Endometrial microvascular endothelial cells (primary cell): ENCODE measurements around the gene TMEM60. TPM values are rescaled to one million over a fixed set of nuclear protein-coding genes. Genes with fewer than 3 reads are reported as not detected.
"Not testable (repeated sequence)": the region's sequence is repeated elsewhere in the genome, so short reads cannot be mapped to it uniquely, and the experiment has no call there.

Source experiments
- in situ Hi-C: cut with HindIII; loops from 2 replicates; pipeline ENCODE4 v1.10.0; 2017; ENCODE audit warnings: low sequenced_read_pairs, low pct_unique_long_range_greater_than_20kb; ENCODE audit errors: inconsistent ontology term
- total RNA-seq: library from RNA; depleted of rRNA; stranded (reverse); fragments of >200 nt; gene quantifications from one replicate; pipeline ENCODE4 v1.2.3, GENCODE V29; 2015; ENCODE audit errors: inconsistent ontology term

TMEM60 gene, protein sequence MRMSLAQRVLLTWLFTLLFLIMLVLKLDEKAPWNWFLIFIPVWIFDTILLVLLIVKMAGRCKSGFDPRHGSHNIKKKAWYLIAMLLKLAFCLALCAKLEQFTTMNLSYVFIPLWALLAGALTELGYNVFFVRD
- total RNA-seq, result 18.8 TPM

DNA sequence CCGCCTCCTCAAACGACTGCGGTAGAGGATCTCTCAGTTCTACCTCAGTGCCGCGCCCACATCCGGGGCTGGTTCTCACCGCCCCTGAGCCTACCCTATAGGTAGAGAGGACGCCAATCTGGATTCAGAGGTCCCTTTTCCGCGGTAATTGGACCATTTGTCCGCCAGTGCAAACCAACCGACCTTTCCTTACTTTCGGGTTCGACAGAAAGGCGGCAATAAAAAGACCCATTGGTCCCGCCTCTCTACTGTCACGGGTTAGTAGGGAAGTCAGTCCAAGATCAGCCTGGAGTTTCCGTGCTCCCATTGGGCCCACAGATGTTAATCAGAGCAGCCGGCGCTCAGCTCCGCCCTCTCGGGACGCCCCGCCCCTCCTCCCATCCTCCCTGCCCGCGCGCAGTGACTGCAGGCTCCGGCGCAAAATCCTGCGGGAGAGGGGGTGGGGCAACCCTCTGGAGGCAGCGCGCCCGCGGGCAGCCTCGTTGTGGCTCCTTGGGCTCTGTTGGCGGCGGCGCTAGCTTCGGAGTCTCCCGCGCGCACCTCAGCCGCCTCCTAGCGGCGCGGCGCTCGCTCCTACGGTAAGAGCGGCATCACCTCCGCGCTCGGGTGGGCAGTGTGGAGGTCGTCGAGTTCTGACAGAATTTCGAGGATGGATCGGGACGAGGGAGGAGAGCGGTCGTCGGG lies at the start of gene TMEM60, which contains the start of gene PHTF2:
TSS of gene TMEM60 (minus strand) at position 41 of the 684 bp plus-strand sequence. CDS start 4,061 bp downstream, outside the sequence.
TSS of gene PHTF2 (plus strand) at position 380 of the 684 bp plus-strand sequence.
- in situ Hi-C loops, result no loop called here

DNA sequence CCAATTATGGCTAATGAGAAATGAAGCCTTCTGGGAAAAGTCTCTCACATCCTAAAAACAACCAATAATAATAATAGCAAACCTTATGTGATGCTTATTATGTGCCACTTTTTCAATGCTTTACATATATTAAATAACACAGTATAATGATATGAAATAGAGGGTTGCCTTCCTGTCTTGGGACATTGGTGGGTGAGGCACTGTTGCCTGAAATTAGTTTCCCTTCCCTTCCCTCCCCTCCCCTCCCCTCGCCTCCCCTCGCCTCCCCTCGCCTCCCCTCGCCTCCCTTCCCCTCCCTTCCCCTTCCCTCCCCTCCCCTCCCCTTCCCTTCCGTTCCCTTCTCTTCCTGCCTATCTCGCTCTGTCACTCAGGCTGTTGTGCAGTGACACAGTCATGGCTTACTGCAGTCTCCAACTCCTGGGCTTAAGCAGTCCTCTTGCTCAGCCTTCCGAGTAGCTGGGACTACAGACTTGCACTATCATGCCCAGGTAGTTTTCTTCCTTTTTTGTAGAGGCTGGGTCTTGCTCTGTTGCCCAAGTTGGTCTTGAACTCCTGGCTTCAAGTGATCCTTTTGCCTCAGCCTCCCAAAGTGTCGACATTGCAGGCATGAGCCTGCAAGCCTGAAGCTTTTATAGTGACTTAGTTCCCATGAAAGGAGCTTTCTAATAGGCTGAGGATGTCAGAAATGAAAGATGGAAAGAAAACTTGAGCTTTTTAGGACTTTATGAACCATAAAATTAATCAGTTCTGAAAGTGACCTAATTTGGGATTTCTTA lies 48.3 kb upstream of the TMEM60 start:
- in situ Hi-C loops, result no loop called here

DNA sequence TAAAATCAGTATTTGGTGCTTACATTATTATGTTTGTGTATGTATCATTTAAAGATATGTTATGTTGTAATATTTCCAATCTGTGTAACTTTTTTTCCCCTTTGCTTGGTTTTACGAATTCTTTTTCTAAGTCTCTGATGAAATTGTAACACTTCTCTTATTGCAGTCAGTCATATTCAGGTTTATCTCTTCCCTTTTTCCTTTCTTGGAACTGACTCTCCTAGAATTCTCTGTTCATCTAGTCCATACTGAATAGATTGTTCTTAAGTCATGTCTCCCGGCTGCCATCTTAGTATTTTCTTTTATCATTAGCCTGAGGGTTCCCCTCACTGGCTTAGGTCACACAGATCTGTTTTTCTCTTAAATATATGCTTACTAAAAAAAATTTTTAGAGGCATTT lies 45.0 kb upstream of the TMEM60 start:
- in situ Hi-C loops, result no loop called here

DNA sequence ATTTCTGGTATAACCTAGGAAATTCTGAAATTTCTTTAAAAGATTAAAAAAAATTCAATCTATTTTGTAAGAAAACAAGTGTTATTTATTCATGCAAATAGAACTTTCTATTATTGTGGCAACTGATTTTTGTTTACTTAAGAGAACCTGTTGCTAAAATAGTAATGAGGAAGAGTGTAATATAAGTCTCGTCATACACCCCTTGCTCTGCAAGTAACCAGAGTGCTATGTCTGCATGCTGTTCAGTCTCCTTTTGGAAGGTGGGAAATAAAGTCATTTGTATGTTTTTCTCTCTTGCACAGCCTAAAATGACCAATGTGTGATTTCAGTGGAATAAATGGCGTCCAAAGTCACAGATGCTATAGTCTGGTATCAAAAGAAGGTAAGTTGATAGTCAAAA lies 41.7 kb upstream of the TMEM60 start:
- in situ Hi-C loops, result no loop called here

DNA sequence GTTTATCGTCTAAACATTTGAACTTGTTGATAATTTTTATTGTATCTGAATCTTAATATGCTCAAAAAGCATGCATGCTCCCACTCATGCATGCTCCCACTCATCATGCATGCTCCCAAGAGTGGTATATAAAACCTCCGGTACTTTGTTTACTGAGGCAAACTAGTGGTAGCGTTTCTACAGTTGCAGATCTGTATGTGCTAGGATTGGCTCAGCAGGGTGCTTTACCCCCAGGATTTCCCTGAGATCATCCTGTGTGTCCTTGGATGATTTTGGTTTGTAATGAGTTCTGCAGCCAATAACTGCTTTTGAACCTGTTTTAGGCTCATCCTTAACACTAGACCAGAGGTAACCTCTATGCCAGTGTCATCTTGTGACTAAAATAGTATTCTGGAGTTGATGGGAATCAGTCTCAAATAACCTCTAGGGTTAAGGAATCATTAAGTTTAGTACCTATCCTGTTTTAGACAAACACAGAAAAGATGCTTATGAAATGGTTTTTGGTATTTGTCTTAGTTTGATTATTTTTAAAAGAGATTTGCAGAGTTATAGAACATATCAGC lies 40.8 kb upstream of the TMEM60 start:
- in situ Hi-C loops, result no loop called here

DNA sequence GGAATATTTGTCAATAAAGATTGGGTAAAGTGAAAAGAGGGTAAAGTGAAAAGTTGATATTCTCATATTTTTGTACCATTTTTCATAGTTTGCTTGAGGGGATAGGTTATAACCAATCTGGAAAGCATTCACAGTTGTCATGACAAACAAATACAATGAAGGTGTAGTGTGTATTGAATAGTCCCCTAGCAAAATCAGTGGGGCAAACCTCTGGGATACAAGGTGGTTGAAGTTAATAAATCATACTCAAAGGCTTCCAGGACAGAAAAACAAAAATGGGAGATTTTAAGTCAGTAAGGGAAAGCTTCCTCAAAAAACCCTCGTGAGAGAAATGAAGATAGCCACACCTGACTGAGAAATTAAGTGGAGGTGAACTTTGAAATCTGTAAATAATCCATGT lies 39.7 kb upstream of the TMEM60 start:
- in situ Hi-C loops, result no loop called here

DNA sequence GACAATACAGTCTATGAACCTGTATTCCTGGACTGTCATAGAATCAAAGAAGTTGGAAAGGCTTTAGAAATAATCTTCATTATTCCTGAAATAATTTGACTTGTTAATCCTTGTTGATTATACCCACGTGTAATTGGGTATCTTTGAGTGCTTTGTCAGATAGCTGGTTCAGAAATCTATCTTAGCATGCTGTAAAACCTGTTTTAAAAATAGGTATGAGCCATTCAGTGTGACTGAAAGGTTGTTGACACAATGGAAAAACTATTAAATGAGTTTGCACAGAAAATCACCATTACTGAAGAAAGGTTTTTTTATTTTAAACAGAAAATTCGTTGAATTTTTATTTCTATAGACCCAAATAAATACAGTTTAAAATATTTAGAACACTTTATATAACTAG lies 39.0 kb upstream of the TMEM60 start:
- in situ Hi-C loops, result no loop called here

DNA sequence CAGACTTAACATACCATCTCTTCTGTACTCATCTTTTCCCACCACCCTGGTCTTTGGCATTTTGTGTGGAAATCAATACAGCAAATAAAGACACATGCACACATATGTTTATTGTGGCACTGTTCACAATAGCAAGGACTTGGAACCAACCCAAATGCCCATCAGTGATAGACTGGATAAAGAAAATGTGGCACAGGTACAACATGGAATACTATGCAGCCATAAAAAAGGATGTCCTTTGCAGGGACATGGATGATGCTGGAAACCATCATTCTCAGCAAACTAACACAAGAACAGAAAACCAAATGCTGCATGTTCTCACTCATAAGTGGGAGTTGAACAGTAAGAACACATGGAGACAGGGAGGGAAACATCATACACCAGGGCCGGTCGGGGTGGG lies 38.2 kb upstream of the TMEM60 start:
- in situ Hi-C loops, result not testable (repeated sequence)

DNA sequence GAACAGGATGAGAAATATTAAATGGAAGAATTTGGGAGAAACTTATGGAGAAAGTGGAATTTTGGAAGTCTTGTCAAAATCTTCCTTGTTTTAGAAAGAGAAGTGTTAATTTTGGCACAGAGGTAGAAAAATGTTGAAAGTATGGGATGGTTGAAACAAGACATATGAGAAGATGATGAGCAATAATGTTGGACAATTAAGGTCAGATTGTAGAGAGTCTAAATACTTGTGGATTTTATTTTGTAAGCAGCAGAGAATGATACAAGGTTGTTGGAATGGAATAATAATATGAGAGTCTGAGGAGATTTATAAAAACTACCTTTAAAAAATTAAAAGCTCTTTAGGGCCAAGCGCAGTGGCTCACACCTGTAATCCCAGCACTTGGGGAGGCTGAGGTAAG lies 34.9 kb upstream of the TMEM60 start:
- in situ Hi-C loops, result no loop called here

DNA sequence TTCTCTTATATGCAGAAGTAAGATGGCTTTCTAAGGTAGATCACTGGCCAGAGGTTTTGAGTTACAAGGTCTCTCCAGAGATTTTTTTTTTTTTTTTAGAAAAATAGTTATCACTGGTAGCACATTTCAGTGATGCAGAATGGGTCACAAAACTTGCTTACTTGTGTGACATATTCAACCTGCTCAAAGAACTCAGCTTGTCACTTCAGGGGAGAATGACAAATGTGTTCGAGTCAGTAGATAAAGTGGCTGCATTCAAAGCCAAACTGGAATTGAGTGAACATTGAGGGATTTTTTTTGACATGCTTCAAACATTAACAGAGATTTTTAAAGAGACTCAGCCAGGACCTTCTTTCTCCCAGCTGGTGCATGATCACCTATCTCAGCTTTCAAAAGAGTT lies 33.7 kb upstream of the TMEM60 start:
- in situ Hi-C loops, result no loop called here

DNA sequence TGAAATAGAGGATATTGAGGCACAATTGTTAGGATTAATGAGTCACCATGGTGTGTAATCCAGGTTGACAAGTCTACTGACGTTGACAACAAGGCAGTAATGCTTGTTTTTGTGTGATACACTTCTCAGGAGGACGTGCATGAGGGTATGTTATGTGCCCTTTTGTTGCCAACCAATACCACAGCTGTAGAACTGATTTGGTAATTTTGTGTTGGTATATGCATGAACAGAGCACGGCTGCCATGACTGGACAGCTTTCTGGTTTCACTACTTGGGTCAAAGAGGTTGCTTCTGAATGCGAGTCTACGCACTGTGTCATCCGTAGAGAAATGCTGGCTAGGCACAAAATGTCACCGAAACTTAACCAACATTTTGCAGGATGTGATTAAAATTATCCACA lies 33.2 kb upstream of the TMEM60 start:
- in situ Hi-C loops, result no loop called here

DNA sequence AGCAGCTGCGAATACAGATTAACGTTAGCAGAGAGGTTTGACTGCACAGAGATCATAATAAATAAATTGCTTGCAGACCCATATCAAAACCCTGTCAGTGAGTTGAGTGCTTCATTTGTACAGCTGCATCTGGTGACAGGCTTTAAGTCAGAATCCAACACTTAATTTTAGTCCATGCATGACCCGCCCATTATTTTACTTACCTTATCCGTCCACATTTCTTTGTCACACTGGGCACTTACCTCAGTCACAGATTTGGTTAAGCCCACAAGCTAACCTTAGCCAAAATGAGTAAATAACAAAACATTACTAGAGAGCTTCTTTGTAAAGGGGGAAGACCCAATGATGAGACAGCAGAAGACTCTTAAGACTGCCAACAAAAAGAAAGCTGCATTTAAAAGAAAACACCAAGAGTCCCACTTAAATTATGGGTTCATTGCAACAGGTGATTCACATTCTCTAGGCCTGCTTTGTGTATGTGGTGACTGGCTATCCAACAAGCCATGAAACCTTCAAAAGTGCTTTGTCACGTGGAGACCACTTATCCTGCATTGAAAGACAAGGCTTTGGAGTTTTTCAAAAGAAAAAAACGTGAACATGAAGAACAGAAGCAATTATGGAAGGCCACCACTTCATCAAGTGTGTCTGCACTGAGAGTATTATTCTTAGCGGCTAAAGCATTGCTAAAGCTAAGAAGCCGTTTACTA lies 32.6 kb upstream of the TMEM60 start:
- in situ Hi-C loops, result no loop called here

DNA sequence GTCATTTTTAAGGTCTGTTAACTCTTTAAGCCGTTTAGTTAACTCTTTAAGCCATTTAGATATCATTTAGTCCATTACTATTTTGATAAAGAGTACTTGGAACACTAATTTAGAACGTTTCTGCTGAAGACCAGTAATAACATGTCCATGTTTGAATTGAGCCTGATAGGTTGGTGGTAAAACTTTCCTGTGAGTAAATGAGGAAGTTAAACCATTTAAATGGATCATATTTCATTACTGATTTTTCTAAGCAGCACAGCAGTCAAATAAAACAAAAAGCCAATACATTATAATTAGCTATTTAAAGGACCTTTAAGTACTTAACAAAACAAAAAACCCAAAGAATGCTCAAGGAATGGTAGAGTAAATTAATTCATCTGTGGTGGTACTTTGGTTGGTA lies 29.8 kb upstream of the TMEM60 start:
- in situ Hi-C loops, result no loop called here

DNA sequence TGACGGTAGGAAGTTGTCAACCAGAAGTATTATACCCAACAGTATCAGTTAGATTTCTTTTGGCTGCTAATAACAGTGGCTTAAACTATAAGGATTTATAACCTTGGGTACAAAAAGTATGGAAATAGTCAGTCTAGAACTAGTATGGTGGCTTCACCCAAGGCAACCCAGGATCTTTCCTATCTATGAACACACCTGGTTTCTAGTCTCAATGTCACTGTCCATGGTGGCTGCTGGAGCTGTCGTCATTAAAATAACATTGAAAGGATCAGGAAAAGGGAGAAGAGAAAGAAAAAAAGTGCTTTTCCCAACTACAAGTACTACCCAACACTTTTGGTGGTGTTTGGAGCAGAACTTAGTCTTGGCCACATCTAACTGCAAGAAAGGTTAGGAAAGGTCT lies 28.1 kb upstream of the TMEM60 start:
- in situ Hi-C loops, result no loop called here

DNA sequence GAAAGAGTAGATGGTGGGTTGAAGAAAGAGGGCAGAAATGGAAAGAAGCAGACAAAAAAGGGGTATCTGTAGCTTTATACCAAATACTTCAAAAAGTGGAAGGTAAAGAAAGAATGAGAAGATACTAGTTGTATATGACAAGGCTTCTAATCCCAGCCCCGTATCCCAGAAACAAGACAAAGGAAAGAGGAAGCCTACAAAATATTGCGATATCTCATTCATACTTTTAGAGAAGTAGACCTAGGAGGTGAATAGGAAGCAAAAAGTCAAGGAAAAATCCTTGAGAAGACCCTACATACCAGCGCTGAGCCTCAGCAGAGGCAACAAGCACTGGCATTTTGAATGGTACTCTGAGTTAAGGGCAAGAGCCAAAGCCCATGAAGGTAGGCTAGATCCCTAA lies 26.9 kb upstream of the TMEM60 start:
- in situ Hi-C loops, result no loop called here

DNA sequence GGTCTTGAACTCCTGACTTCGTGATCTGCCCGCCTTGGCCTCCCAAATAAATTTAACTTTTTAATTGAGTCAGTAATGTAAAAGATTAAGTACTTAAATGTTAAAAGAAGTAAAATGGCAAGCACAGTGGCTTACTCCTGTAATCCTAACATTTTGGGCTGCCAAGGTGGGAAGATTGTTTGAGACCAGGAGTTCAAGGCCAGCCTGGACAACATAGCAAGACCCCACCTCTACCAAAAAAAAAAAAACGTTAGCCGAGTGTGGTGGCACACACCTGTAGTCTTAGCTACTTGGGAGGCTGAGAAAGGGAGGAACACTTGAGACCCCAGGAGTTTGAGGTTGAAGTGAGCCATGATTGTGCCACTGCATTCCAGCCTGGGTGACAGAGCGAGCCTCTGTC lies 26.4 kb upstream of the TMEM60 start:
- in situ Hi-C loops, result no loop called here

DNA sequence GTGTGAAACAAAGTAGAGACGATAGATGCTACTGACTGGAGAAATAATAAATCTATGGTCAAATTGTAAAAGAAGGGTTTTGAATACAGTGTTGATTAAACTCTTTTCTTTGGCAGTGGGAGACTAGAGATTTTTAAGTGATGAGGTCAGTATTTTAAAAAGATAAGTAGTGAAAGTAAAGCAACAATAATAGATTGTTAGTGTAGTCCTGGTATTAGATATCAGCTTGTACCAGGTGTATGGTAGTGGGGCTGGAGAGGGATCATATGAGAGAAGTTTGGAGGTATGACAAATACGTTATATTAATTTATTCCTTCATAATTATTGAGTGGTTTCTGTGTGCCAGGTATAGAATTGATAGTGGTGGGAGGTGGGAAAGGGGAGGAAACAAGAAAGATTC lies 25.6 kb upstream of the TMEM60 start:
- in situ Hi-C loops, result no loop called here

DNA sequence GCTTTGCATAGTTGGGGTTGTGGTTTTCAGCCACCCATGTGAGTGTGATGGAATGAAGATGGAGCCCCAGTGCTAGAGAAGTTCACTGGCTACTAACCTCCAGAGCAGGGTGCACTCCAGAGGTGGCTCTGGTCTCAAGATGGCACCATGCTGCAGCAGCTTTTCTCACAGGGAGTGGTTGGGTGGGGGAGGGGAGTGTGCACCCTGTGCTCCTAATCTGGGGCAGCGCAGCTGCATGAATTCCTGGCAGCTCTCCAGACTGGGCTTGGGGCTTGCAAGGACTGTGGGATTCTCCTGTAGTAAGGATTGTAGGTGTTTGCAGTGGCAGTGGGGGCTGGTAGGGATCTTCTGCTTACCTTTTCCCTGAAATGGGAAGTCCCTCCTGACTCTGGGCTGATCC lies 24.0 kb upstream of the TMEM60 start:
- in situ Hi-C loops, result no loop called here

DNA sequence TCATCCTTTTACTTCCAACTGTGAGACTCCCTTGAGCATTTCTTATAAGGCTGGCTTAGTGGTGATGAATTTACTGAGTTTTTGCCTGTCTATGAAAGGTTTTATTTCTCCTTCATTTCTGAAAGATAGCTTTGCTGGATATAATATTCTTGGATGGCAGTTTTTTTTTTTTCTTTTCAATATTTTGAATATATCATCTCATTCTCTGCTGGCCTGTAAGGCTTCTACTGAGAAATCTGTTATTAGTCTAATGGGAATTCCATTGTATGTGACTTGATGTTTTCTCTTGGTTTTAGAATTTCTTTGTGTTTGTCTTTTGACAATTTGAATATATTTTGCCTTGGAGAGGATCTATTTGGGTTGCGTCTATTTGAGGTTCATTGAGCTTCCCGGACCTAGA lies 22.7 kb upstream of the TMEM60 start:
- in situ Hi-C loops, result no loop called here
